Gastrocnemius medialis (tissue), 4 donors: ENCODE measurements around the gene ABCF2.

ENCODE experiments used
- CTCF ChIP-seq, 5 experiments: fragments of 450-650 bp in 3 of 5; fragments of 200-600 bp in 2 of 5; sonication (generic) in 2 of 5; IDR thresholded peaks in 4 of 5; conservative IDR thresholded peaks in 1 of 5; 1 replicate in 4 of 5; 2 replicates in 1 of 5; pipeline ENCODE4 v1.5.1; 2016 to 2019; ENCODE audit warnings: antibody characterized with exemption in 5 of 5, mild to moderate bottlenecking in 3 of 5, moderate library complexity in 3 of 5
- POLR2A ChIP-seq, 2 donors: fragments of 450-650 bp; IDR thresholded peaks; one replicate each; pipeline ENCODE4 v1.6.1; 2017; ENCODE audit warnings: antibody characterized with exemption in 2 of 2, mild to moderate bottlenecking in 2 of 2, moderate library complexity in 2 of 2

GRCh38 chr7:151178236-151178635 lies 48.8 kb downstream of the ABCF2 start:
- no peak for TF ChIP-seq POLR2A (IDR thresholded peaks at IDR 0.05)
- no peak for TF ChIP-seq CTCF (IDR thresholded peaks at IDR 0.05 in 4 of 5, conservative IDR thresholded peaks at IDR 0.05 in 1 of 5)
